ENCODE results near the gene HERC5.

- TF ChIP-seq, protein P1, sequence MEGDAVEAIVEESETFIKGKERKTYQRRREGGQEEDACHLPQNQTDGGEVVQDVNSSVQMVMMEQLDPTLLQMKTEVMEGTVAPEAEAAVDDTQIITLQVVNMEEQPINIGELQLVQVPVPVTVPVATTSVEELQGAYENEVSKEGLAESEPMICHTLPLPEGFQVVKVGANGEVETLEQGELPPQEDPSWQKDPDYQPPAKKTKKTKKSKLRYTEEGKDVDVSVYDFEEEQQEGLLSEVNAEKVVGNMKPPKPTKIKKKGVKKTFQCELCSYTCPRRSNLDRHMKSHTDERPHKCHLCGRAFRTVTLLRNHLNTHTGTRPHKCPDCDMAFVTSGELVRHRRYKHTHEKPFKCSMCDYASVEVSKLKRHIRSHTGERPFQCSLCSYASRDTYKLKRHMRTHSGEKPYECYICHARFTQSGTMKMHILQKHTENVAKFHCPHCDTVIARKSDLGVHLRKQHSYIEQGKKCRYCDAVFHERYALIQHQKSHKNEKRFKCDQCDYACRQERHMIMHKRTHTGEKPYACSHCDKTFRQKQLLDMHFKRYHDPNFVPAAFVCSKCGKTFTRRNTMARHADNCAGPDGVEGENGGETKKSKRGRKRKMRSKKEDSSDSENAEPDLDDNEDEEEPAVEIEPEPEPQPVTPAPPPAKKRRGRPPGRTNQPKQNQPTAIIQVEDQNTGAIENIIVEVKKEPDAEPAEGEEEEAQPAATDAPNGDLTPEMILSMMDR (IDR thresholded peaks at IDR 0.05): no peak
- TF ChIP-seq POLR2A (IDR thresholded peaks at IDR 0.05): no peak
Measured at GRCh38 chr4:88418411-88418810, 38.5 kb upstream of the HERC5 start.
